ENCODE results near the gene ZNF407.

ZNF407 gene

DNA sequence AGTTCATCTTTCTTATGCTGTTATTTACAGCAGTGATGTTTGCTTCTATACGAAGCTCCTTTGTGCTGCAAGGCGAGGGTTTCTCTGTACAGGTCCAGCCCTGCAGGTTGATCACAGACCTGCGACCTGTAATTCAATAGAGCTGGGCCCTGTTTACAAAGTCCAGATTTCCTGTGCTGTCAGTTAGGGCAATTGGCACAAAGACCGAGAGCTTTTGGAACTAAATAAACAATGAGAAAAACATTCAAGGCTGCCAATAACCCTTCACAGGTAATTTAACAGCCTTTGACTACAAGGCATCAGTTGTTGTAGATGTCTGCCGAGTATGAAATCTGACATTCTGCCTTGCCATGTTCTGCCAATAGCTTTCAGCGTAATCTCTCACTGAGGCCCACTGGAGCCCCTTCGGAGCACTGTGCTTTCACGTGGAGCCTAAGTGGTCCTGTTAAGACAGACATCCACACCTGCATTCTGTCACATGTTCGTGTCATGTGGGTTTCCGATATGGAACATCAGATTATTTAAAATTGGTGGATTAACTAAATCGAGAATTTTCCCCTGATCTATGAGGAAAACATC, 378.8 kb downstream of the ZNF407 start:
- no peak overlapping the region for H3K27ac ChIP-seq (replicated peaks)
- TF ChIP-seq, protein P1, sequence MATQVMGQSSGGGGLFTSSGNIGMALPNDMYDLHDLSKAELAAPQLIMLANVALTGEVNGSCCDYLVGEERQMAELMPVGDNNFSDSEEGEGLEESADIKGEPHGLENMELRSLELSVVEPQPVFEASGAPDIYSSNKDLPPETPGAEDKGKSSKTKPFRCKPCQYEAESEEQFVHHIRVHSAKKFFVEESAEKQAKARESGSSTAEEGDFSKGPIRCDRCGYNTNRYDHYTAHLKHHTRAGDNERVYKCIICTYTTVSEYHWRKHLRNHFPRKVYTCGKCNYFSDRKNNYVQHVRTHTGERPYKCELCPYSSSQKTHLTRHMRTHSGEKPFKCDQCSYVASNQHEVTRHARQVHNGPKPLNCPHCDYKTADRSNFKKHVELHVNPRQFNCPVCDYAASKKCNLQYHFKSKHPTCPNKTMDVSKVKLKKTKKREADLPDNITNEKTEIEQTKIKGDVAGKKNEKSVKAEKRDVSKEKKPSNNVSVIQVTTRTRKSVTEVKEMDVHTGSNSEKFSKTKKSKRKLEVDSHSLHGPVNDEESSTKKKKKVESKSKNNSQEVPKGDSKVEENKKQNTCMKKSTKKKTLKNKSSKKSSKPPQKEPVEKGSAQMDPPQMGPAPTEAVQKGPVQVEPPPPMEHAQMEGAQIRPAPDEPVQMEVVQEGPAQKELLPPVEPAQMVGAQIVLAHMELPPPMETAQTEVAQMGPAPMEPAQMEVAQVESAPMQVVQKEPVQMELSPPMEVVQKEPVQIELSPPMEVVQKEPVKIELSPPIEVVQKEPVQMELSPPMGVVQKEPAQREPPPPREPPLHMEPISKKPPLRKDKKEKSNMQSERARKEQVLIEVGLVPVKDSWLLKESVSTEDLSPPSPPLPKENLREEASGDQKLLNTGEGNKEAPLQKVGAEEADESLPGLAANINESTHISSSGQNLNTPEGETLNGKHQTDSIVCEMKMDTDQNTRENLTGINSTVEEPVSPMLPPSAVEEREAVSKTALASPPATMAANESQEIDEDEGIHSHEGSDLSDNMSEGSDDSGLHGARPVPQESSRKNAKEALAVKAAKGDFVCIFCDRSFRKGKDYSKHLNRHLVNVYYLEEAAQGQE (IDR thresholded peaks at IDR 0.05; ENCODE audit: insufficient replicate concordance, low read depth): no peak
- TF ChIP-seq GABPA (IDR thresholded peaks at IDR 0.05; ENCODE audit: low read depth): no peak
- no peak for TF ChIP-seq POLR2AphosphoS5 (IDR thresholded peaks at IDR 0.05; ENCODE audit: low read depth)
- TF ChIP-seq, protein P2, sequence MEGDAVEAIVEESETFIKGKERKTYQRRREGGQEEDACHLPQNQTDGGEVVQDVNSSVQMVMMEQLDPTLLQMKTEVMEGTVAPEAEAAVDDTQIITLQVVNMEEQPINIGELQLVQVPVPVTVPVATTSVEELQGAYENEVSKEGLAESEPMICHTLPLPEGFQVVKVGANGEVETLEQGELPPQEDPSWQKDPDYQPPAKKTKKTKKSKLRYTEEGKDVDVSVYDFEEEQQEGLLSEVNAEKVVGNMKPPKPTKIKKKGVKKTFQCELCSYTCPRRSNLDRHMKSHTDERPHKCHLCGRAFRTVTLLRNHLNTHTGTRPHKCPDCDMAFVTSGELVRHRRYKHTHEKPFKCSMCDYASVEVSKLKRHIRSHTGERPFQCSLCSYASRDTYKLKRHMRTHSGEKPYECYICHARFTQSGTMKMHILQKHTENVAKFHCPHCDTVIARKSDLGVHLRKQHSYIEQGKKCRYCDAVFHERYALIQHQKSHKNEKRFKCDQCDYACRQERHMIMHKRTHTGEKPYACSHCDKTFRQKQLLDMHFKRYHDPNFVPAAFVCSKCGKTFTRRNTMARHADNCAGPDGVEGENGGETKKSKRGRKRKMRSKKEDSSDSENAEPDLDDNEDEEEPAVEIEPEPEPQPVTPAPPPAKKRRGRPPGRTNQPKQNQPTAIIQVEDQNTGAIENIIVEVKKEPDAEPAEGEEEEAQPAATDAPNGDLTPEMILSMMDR (IDR thresholded peaks at IDR 0.05; ENCODE audit: insufficient read depth, low read length): no peak
- TF ChIP-seq SPI1 (IDR thresholded peaks at IDR 0.05; ENCODE audit: borderline replicate concordance, low read depth): no peak
- no peak overlapping the region for H3K4me3 ChIP-seq (replicated peaks; ENCODE audit: insufficient read depth, low read length)
- no peak for DNase-seq (ENCODE audit: low read depth in 1 of 2, low spot score in 1 of 2)
- H3K27me3 ChIP-seq (ENCODE audit: insufficient read depth, poor library complexity, severe bottlenecking): no peaks in the 10 kb centered on the region

- H3K27me3 ChIP-seq (ENCODE audit: insufficient read depth, poor library complexity, severe bottlenecking): no peaks in the 10 kb centered on the region
- H3K4me3 ChIP-seq (replicated peaks; ENCODE audit: insufficient read depth, low read length): no peak overlapping the region
- TF ChIP-seq, protein P2 (IDR thresholded peaks at IDR 0.05; ENCODE audit: insufficient read depth, low read length): no peak
- TF ChIP-seq, protein P1 (IDR thresholded peaks at IDR 0.05; ENCODE audit: insufficient replicate concordance, low read depth): no peak
- TF ChIP-seq SPI1 (IDR thresholded peaks at IDR 0.05; ENCODE audit: borderline replicate concordance, low read depth): no peak
- H3K27ac ChIP-seq (replicated peaks): no peak overlapping the region
- no peak for DNase-seq (ENCODE audit: low read depth in 1 of 2, low spot score in 1 of 2)
Measured at GRCh38 chr18:74977041-74977440, 379.4 kb downstream of the ZNF407 start.

- Histone ChIP-seq H3K4me3 (replicated peaks; ENCODE audit: insufficient read depth, low read length) (no peak overlapping the region), H3K27me3 (ENCODE audit: insufficient read depth, poor library complexity, severe bottlenecking) (no peaks in the 10 kb centered on the region), H3K27ac (replicated peaks) (no peak overlapping the region)
- TF ChIP-seq GABPA (IDR thresholded peaks at IDR 0.05; ENCODE audit: low read depth) (no peak), SPI1 (IDR thresholded peaks at IDR 0.05; ENCODE audit: borderline replicate concordance, low read depth) (no peak), POLR2AphosphoS5 (IDR thresholded peaks at IDR 0.05; ENCODE audit: low read depth) (no peak)
- TF ChIP-seq, protein P1 (IDR thresholded peaks at IDR 0.05; ENCODE audit: insufficient replicate concordance, low read depth): no peak
- TF ChIP-seq, protein P2 (IDR thresholded peaks at IDR 0.05; ENCODE audit: insufficient read depth, low read length): no peak
- DNase-seq (ENCODE audit: low read depth in 1 of 2, low spot score in 1 of 2): no peak
Measured at GRCh38 chr18:74980669-74981068, 383.0 kb downstream of the ZNF407 start.
